PC-9 (cell line): ENCODE measurements around the gene PTPRD. TPM values are rescaled to one million over a fixed set of nuclear protein-coding genes. Genes with fewer than 3 reads are reported as not detected.

Experiments used
- BruUV-seq: library from RNA; stranded (reverse); fragments of 400-500 nt; replicated peaks from 2 replicates; lab custom pipeline; 2021; lab: Mats Ljungman, UMichigan
- CTCF ChIA-PET: fragments of 300-600 bp; sonication (Branson Sonifier 250); formaldehyde crosslinking; loops from one replicate; lab custom pipeline; 2022; ENCODE audit warnings: antibody characterized with exemption; lab: Charles Lee
- POLR2A ChIA-PET: fragments of 300-600 bp; sonication (Branson Sonifier 250); formaldehyde crosslinking; loops from one replicate; lab custom pipeline; 2022; ENCODE audit warnings: antibody characterized with exemption; ENCODE audit not compliant: unreplicated experiment; lab: Charles Lee
- DNase-seq, 2 experiments: peaks; one replicate each; pipeline versions ENCODE4 v3.0.0 to v3.0.0-alpha.2; 2015 to 2022; ENCODE audit warnings: mixed read lengths in 1 of 2
- H2AFZ ChIP-seq: fragments of 200-600 bp; sonication (generic); 2 replicates; pipeline ENCODE4 v1.8.1; 2017; ENCODE audit warnings: antibody characterized with exemption
- H3F3A ChIP-seq: fragments of 200-600 bp; sonication (generic); 2 replicates; pipeline ENCODE4 v1.8.1; 2017; ENCODE audit warnings: antibody characterized with exemption, mild to moderate bottlenecking, low read depth; ENCODE audit not compliant: insufficient read depth
- H3K27ac ChIP-seq: fragments of 200-600 bp; sonication (generic); 2 replicates; pipeline ENCODE4 v1.6.1; 2016; ENCODE audit warnings: mixed run types
- H3K27me3 ChIP-seq: fragments of 200-600 bp; sonication (generic); 2 replicates; pipeline ENCODE4 v1.6.1; 2016; ENCODE audit warnings: low read depth, mixed run types; ENCODE audit not compliant: insufficient read depth
- H3K36me3 ChIP-seq: fragments of 200-600 bp; sonication (generic); 2 replicates; pipeline ENCODE4 v1.6.1; 2016; ENCODE audit warnings: low read depth, mixed run types
- H3K4me1 ChIP-seq: fragments of 200-600 bp; sonication (generic); replicated peaks from 2 replicates; pipeline ENCODE4 v1.6.1; 2016; ENCODE audit warnings: mixed run types; ENCODE audit not compliant: insufficient read depth
- H3K4me2 ChIP-seq: fragments of 200-600 bp; sonication (generic); 2 replicates; pipeline ENCODE4 v1.6.1; 2017; ENCODE audit warnings: mixed run types
- H3K4me3 ChIP-seq: fragments of 200-600 bp; sonication (generic); 2 replicates; pipeline ENCODE4 v1.6.1; 2016; ENCODE audit warnings: mixed run types
- H3K79me2 ChIP-seq: fragments of 200-600 bp; sonication (generic); 2 replicates; pipeline ENCODE4 v1.6.1; 2017; ENCODE audit warnings: low read depth, mixed run types
- H3K9me2 ChIP-seq: fragments of 200-600 bp; sonication (generic); 2 replicates; pipeline ENCODE4 v1.8.1; 2017; ENCODE audit warnings: mild to moderate bottlenecking; ENCODE audit not compliant: insufficient read depth
- H3K9me3 ChIP-seq: fragments of 200-600 bp; sonication (generic); 2 replicates; pipeline ENCODE4 v1.8.1; 2016; ENCODE audit warnings: low read depth; ENCODE audit not compliant: insufficient read depth
- H4K20me1 ChIP-seq: fragments of 200-600 bp; sonication (generic); 2 replicates; pipeline ENCODE4 v1.8.1; 2017; ENCODE audit not compliant: insufficient read depth
- EZH2 ChIP-seq: fragments of 200-600 bp; sonication (generic); IDR thresholded peaks from 2 replicates; pipeline ENCODE4 v1.8.0; 2017; ENCODE audit warnings: antibody characterized with exemption, low read depth
- intact Hi-C: fragments of 100-400 bp; cut with micrococcal nuclease; formaldehyde crosslinking; loops from one replicate; pipeline ENCODE4 v1.10.0; 2022; ENCODE audit not compliant: unreplicated experiment
- total RNA-seq: library from RNA; stranded (reverse); gene quantifications from 2 replicates; pipeline ENCODE4 v1.2.3, GENCODE V29; 2021
- TF ChIP-seq, protein P1 (sequence below): fragments of 200-600 bp; sonication (generic); conservative IDR thresholded peaks from 2 replicates; pipeline ENCODE4 v1.6.1; 2017; ENCODE audit warnings: mixed run types, antibody characterized with exemption, mild to moderate bottlenecking, moderate library complexity

The PTPRD gene
- total RNA-seq, 1 experiment from 2014 or later: not detected

- Histone ChIP-seq H3K4me3 (no peak overlapping the region), H3K27ac (no peak overlapping the region), H3F3A (no peaks in the 10 kb centered on the region), H3K9me2 (no peaks in the 10 kb centered on the region), H2AFZ (no peak overlapping the region), H3K27me3 (no peaks in the 10 kb centered on the region), H3K36me3 (no peaks in the 10 kb centered on the region), H4K20me1 (no peaks in the 10 kb centered on the region), H3K4me1 (no peaks in the 10 kb centered on the region), H3K4me2 (no peak overlapping the region), H3K9me3 (no peaks in the 10 kb centered on the region), H3K79me2 (no peaks in the 10 kb centered on the region)
- ChIA-PET CTCF (no interaction called here), POLR2A (no interaction called here)
- intact Hi-C loops: no loop called here
- no peak for DNase-seq
- TF ChIP-seq EZH2: no peak
- TF ChIP-seq, protein P1, sequence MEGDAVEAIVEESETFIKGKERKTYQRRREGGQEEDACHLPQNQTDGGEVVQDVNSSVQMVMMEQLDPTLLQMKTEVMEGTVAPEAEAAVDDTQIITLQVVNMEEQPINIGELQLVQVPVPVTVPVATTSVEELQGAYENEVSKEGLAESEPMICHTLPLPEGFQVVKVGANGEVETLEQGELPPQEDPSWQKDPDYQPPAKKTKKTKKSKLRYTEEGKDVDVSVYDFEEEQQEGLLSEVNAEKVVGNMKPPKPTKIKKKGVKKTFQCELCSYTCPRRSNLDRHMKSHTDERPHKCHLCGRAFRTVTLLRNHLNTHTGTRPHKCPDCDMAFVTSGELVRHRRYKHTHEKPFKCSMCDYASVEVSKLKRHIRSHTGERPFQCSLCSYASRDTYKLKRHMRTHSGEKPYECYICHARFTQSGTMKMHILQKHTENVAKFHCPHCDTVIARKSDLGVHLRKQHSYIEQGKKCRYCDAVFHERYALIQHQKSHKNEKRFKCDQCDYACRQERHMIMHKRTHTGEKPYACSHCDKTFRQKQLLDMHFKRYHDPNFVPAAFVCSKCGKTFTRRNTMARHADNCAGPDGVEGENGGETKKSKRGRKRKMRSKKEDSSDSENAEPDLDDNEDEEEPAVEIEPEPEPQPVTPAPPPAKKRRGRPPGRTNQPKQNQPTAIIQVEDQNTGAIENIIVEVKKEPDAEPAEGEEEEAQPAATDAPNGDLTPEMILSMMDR: no peak
- BruUV-seq: no TSS peak
Measured at GRCh38 chr9:8958358-8958757, 1654.4 kb downstream of the PTPRD start.

DNA sequence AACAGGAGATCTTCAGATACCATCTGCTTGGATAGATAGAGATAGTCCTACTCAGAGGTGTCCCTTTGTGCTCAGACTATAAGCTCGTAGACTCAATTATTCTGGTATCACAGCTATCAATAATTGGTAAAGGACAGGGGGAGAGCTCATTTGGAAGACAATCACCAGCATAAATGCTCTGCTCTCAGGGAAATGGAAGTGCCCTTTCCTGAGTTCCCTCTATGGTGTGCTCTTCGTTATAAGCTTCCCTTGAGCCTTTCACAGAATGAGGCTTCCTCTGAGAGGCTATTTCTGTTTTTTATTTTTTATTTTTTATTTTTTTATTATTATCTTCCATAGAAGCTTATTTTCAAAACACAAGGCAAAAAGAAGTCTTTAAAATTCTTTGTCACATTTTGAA is 1657.5 kb downstream of the PTPRD start:
- no peaks in the 10 kb centered on the region for H3K4me1 ChIP-seq
- H3K36me3 ChIP-seq: no peaks in the 10 kb centered on the region
- no peaks in the 10 kb centered on the region for H3F3A ChIP-seq
- TF ChIP-seq, protein P1: no peak
- no peak for TF ChIP-seq EZH2
- no peaks in the 10 kb centered on the region for H3K79me2 ChIP-seq
- H3K9me2 ChIP-seq: no peaks in the 10 kb centered on the region
- H4K20me1 ChIP-seq: no peaks in the 10 kb centered on the region
- POLR2A ChIA-PET: interaction anchor here (0.6 kb wide), 1 partner anchor 1509 kb away, joined by 3 read pairs; no protein-coding TSS in a partner anchor
- intact Hi-C loops: no loop called here
- no peak for DNase-seq
- no peaks in the 10 kb centered on the region for H3K9me3 ChIP-seq
- no peaks in the 10 kb centered on the region for H3K27me3 ChIP-seq
- no peak overlapping the region for H3K27ac ChIP-seq
- no peak overlapping the region for H2AFZ ChIP-seq
- CTCF ChIA-PET: no interaction called here
- H3K4me3 ChIP-seq: no peak overlapping the region
- H3K4me2 ChIP-seq: no peak overlapping the region
- no TSS peak for BruUV-seq

DNA sequence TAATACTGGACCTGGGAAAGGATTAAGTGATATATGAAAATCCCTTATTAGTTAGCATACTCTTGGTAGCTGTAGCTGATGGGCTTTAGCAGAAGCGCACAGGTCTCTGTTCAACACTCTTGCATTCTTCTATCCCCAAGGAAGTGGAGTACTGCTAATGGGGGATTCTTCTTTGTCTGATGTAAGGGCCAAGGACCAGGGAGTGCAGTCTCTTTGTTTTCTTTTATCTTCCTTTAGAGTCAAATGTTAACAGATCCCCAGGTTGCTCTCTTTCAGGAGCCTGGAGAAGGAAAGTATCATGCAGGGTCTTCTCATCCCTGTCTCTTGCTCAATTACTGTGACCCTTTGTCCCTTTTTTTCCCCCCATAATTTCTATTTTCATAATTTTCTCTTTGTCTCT is 1666.3 kb downstream of the PTPRD start:
- no peaks in the 10 kb centered on the region for H3F3A ChIP-seq
- H3K79me2 ChIP-seq: no peaks in the 10 kb centered on the region
- intact Hi-C loops: no loop called here
- no peaks in the 10 kb centered on the region for H3K36me3 ChIP-seq
- no peak overlapping the region for H3K4me2 ChIP-seq
- no peak overlapping the region for H3K27ac ChIP-seq
- no peak overlapping the region for H3K4me3 ChIP-seq
- ChIA-PET POLR2A (no interaction called here), CTCF (no interaction called here)
- no peaks in the 10 kb centered on the region for H3K27me3 ChIP-seq
- BruUV-seq: no TSS peak
- H3K9me3 ChIP-seq: no peaks in the 10 kb centered on the region
- TF ChIP-seq EZH2: no peak
- TF ChIP-seq, protein P1: no peak
- no peak for DNase-seq
- no peak overlapping the region for H2AFZ ChIP-seq
- H3K4me1 ChIP-seq: no peaks in the 10 kb centered on the region
- H3K9me2 ChIP-seq: no peaks in the 10 kb centered on the region
- no peaks in the 10 kb centered on the region for H4K20me1 ChIP-seq
